Measurements from ENCODE around the gene PUS7L.

GRCh38 chr12:43766291-43766690 lies 7.7 kb upstream of the PUS7L start:
- TF ChIP-seq, protein P1, sequence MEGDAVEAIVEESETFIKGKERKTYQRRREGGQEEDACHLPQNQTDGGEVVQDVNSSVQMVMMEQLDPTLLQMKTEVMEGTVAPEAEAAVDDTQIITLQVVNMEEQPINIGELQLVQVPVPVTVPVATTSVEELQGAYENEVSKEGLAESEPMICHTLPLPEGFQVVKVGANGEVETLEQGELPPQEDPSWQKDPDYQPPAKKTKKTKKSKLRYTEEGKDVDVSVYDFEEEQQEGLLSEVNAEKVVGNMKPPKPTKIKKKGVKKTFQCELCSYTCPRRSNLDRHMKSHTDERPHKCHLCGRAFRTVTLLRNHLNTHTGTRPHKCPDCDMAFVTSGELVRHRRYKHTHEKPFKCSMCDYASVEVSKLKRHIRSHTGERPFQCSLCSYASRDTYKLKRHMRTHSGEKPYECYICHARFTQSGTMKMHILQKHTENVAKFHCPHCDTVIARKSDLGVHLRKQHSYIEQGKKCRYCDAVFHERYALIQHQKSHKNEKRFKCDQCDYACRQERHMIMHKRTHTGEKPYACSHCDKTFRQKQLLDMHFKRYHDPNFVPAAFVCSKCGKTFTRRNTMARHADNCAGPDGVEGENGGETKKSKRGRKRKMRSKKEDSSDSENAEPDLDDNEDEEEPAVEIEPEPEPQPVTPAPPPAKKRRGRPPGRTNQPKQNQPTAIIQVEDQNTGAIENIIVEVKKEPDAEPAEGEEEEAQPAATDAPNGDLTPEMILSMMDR (IDR thresholded peaks at IDR 0.05) = no peak
- no peak for TF ChIP-seq POLR2A (IDR thresholded peaks at IDR 0.05)
